Fibroblast of peridontal ligament (primary cell): ENCODE data around the gene WNT5B.
"Not testable (repeated sequence)": the region's sequence is repeated elsewhere in the genome, so short reads cannot be mapped to it uniquely, and the experiment has no call there.

Source experiments
- DNase-seq: peaks from one replicate; pipeline ENCODE4 v3.0.0-alpha.2; 2010; ENCODE audit errors: extremely low read depth

WNT5B gene

DNA sequence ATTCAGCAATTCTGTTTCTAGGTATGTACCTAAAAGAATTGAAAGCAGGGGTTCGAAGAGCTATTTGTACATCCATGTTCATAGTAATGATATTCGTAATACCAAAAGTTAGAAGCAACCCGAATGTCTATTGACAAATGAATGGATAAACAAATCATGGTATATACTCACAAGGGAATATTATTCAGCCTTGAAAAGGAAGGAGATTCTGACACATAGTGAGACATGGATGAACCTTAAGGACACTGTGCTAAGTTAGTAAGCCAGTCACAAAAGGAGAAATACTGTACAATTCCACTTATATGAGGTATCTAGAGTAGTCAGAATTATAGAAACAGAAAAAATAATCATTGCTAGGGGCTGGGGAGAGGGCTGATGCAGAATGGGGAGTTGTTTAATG, 30.3 kb upstream of the WNT5B start:
- DNase-seq = no peak

- not testable (repeated sequence) for DNase-seq
Measured at GRCh38 chr12:1602706-1603105, 26.3 kb upstream of the WNT5B start.

DNA sequence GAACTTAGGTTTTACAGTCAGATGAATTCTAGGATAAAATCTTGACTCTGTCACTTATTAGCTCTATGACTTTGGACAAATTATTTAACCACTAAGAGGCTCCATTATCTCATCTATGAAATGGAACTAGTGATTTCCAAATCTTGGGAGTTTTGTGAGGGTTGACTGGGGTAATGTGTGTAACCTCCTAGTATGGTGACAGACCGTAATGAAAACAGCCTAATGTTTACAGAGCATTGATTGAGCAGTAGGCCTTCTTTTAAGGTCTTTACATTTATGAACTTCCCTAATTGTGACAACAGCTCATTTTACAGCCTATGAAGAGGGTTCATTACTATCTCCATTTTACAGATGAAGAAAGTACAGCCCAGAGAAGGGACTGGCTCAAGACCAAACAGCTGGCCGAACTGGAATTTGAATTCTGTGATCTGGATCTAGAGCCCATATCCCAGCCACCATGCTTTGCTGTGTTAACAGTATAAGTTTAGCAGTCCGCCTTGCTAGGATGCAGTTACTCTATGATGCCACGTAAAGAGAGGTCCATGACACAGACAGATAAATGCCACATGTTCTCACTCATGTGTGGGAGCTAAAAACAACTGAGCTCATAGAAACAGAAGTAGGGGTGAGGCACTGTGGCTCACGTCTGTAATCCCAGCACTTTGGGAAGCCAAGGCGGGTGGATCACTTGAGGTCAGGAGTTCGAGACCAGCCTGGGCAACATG, 25.6 kb upstream of the WNT5B start:
- DNase-seq = peak; percentile 20

GRCh38 chr12:1604464-1604863, 24.6 kb upstream of the WNT5B start:
- no peak for DNase-seq

DNA sequence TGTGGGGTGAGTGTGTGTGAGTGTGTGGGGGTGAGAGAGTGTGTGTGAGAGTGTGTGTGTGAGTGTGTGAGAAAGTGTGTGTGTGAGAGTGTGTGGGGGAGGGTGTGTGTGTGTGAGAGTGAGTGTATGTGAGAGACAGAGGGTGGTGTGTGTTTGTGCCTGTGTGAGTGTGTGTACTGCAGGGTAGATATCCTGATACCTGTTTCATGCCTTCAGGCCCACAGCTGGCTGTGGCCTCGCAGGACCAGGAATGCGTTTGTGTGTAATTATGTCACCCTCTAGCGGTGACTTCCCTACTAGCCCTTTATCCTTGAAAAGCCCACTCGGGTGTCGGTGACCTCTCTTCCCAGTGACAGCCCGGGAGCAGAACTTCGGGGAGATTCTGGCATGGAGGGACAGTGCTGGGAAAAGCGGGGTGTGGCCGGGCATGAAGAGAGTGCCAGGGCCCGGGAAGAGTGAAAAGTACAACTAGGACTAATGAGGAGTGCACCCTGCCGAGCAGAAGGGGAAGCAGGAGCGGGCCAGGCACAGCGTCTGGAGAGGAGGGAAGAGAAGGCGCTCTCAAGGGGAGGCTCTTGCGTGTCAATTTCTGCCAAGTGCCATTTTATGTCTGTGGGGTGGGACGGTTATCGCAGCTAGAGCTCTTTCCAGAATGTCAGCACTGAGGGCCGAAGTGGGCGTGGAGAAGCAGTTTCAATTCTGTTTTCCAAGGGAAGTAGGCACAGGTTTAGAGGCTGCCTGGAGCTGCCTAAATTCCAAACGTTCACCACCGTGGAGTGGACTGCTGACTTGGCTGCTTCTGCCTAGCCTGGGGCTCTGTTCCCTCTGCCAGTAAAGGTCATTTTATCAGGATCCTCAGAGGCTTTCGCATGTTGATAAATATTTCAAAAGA, 23.7 kb upstream of the WNT5B start:
- peak; percentile 86 for DNase-seq

- DNase-seq = peak; percentile 89
Measured at GRCh38 chr12:1606021-1606622, 22.9 kb upstream of the WNT5B start.

- peak; percentile 60 for DNase-seq
Measured at GRCh38 chr12:1607940-1608712, 20.9 kb upstream of the WNT5B start.

- no peak for DNase-seq
Measured at GRCh38 chr12:1608713-1609119, 20.3 kb upstream of the WNT5B start.

DNA sequence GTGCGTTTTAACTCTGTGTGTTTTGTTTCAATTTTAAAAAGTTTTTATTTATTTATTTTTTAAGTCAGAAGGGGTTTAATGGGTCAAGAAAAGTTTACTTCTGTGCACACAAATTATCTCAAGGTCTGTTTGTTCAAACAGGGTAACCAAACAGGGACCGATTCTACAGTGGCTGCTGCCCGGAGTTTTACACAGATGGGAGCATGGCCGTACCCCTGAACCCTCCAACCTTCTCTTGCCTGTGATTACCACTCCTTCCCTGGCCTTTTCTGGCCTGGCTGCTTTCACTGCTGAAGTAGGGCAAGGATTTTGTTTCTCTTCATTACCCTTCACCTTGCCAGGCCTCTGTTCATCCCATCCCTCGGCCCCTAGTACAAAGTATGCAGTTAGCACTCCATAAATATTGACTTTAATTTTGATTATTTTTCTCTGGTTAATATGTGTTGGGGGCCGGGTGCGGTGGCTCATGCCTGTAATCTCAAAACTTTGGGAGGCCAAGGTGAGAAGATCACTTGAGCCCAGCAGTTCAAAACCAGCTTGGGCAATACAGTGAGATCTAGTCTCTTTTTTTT, 18.9 kb upstream of the WNT5B start:
- no peak for DNase-seq

DNA sequence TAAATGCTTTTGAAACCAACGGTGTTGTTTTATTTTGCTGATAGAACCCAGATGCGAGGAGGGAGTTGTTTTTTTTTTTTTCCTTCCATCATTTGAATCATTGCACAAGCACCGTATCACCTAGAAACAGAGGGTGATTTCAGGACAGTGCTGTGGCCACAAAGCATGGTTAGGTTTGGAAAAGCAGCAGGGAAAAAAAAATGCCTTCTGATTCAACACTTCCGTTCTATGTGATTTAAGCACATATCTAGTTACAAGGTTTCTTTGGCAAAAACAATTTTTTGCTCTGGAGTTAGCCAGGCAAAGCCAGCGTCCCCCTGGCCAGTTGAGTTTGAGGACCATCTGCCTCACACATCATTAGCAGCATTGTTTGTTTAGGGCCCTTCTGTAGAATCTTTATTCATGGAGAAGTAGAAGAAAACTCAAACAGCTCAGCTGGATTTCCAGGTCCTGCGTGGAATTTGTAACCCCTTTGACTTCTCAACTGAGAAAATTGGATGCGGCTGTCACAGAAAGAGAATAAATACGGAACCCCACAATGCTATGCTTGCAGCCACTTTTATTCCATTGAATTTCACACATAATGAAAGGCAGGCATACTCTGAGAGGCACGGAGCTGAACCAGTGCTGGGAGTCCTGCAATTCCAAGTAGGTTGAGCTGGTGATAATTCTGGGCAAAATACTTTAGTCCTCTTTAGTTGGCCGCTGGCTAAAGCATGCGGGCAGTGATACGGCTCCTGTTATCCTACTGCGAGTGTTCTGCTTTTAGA, 17.0 kb upstream of the WNT5B start:
- DNase-seq = peak; percentile 94

GRCh38 chr12:1613860-1614259, 15.2 kb upstream of the WNT5B start:
- no peak for DNase-seq

- no peak for DNase-seq
Measured at GRCh38 chr12:1614360-1614759, 14.7 kb upstream of the WNT5B start.

DNA sequence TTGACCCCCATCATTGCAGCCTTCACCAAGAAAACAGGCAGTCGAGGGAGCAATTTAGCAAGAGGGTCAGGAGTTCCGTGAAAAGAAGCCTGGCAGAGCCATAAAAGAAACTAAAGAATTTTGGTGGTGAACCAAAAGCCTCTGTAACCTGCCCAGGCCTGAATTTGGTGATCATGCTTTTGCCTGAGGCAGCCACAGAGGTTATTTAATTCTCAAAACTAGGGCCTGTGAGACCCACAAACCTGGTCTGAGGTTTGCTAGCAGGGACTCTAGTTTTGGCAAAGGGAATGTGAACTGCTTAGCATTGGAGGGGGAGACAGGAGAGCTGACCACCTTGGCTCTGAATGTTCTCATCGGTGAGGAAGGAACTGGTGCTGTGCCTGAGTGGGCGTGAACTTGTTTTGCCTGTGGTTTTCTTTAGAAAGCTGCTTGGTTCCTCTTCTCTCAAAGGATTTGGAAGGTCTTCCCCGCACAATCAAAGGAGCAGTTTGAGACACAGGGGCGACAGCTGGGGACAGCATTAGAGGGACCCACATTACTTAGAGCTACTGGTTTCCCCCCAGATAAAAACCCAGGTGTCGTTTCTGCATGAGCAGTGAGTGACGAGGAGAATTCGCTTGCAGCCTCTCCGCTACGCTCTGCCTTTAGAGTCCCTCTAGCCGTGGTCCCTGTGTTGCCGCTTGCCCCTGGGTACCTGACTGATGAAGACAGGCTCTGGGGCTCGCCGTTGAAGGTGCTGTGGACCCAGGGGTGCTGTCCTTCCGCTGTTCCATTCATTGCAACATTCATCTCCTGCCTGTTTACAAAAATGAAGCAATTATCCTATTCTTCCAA, 12.6 kb upstream of the WNT5B start:
- no peak for DNase-seq

DNA sequence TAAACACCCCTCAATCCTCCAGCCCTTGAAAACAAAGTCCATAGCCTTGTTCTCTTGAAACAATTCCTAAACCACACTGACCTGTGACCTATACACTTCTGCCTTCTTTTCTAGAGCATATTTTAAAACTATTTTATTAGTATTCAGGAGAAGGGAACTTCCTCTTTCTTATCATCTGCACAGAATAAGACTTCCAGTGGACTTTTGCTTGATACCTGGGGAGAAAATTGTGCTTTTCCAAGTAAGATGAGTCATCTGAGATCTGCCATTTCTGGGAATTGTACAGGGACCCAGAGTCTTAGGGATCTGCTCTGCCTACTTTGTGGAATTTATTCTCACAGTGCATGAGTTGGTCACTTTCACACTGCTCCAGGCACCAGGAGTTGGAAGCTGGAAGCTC, 10.5 kb upstream of the WNT5B start:
- peak; percentile 26 for DNase-seq

GRCh38 chr12:1619159-1619558, 9.9 kb upstream of the WNT5B start:
- DNase-seq = no peak

GRCh38 chr12:1619587-1619986, 9.4 kb upstream of the WNT5B start:
- DNase-seq = no peak

GRCh38 chr12:1620092-1620491, 8.9 kb upstream of the WNT5B start:
- DNase-seq = no peak

DNA sequence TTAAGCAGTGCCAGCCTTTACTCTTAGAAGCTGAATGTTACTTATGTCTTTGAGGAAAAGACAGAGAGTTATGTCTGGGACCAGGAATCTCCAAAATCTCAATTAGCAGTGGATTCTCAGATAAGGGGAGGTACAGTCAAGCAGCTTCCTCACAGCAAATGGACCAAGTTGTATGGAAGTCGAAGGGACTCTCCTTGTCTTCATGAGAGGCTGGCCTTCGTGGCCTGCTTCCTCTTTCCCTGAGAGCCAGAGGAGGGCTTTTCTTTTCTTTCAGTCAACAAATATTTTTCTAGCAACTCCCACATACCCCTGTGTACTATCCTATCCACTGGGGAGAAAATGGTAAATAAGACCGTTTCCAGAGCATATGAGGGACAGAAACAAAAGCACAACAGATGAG, 6.6 kb upstream of the WNT5B start:
- no peak for DNase-seq

- DNase-seq = no peak
Measured at GRCh38 chr12:1629338-1630132, 504 bp downstream of the WNT5B start.
